MM.1S (cell line): ENCODE data around the gene DHX15.

Experiments used
- DNase-seq: peaks from one replicate; pipeline ENCODE4 v3.0.0-alpha.2; 2015
- H2AFZ ChIP-seq: fragments of 300-600 bp; sonication (generic); 2 replicates; pipeline ENCODE4 v1.6.0; 2016; ENCODE audit warnings: antibody characterized with exemption, low read length
- H3F3A ChIP-seq: fragments of 300-600 bp; sonication (generic); 2 replicates; pipeline ENCODE4 v1.6.1; 2016; ENCODE audit warnings: mild to moderate bottlenecking, antibody characterized with exemption, low read length, moderate library complexity, mixed read lengths; ENCODE audit not compliant: insufficient read depth
- H3K27ac ChIP-seq: fragments of 300-600 bp; sonication (generic); 2 replicates; pipeline ENCODE4 v1.5.1; 2016; ENCODE audit warnings: mild to moderate bottlenecking, low read length
- H3K27me3 ChIP-seq: fragments of 300-600 bp; sonication (generic); replicated peaks from 2 replicates; pipeline ENCODE4 v1.6.0; 2016; ENCODE audit warnings: low read length; ENCODE audit not compliant: insufficient read depth
- H3K36me3 ChIP-seq: fragments of 300-600 bp; sonication (generic); replicated peaks from 2 replicates; pipeline ENCODE4 v1.6.1; 2016; ENCODE audit warnings: mild to moderate bottlenecking, low read length, mixed read lengths; ENCODE audit not compliant: insufficient read depth
- H3K4me1 ChIP-seq: fragments of 300-600 bp; sonication (generic); 2 replicates; pipeline ENCODE4 v1.6.1; 2016; ENCODE audit warnings: low read length, mixed read lengths
- H3K4me2 ChIP-seq: fragments of 300-600 bp; sonication (generic); 2 replicates; pipeline ENCODE4 v1.6.0; 2016; ENCODE audit warnings: low read depth, low read length
- H3K4me3 ChIP-seq: fragments of 300-600 bp; sonication (generic); 2 replicates; pipeline ENCODE4 v1.5.1; 2016; ENCODE audit warnings: low read length, mixed read lengths
- H3K79me2 ChIP-seq: fragments of 300-600 bp; sonication (generic); 2 replicates; pipeline ENCODE4 v1.6.1; 2016; ENCODE audit warnings: mixed run types, low read length, mixed read lengths
- H3K9ac ChIP-seq: fragments of 300-600 bp; sonication (generic); 2 replicates; pipeline ENCODE4 v1.6.1; 2016; ENCODE audit warnings: low read length, mixed read lengths
- H3K9me2 ChIP-seq: fragments of 300-600 bp; sonication (generic); replicated peaks from 2 replicates; pipeline ENCODE4 v1.6.1; 2016; ENCODE audit warnings: mild to moderate bottlenecking, low read length, mixed read lengths; ENCODE audit not compliant: insufficient read depth
- H3K9me3 ChIP-seq: fragments of 300-600 bp; sonication (generic); replicated peaks from 2 replicates; pipeline ENCODE4 v1.6.1; 2016; ENCODE audit warnings: mild to moderate bottlenecking, low read length, mixed read lengths; ENCODE audit not compliant: insufficient read depth
- H4K20me1 ChIP-seq: fragments of 300-600 bp; sonication (generic); 2 replicates; pipeline ENCODE4 v1.6.1; 2016; ENCODE audit warnings: mild to moderate bottlenecking, low read length, moderate library complexity, mixed read lengths; ENCODE audit not compliant: insufficient read depth
- EZH2 ChIP-seq: fragments of 300-600 bp; sonication (generic); optimal IDR thresholded peaks from 2 replicates; pipeline ENCODE3; 2017; ENCODE audit warnings: low read depth, mild to moderate bottlenecking, antibody characterized with exemption, low read length, mixed read lengths
- EZH2phosphoT487 ChIP-seq: fragments of 300-600 bp; sonication (generic); IDR thresholded peaks from 2 replicates; pipeline ENCODE4 v1.6.1; 2018; ENCODE audit warnings: antibody characterized with exemption, low read length
- TF ChIP-seq, protein P1 (sequence below): fragments of 300-600 bp; sonication (generic); IDR thresholded peaks from 2 replicates; pipeline ENCODE4 v1.5.1; 2016; ENCODE audit warnings: antibody characterized with exemption, low read length, mixed read lengths

DHX15 gene

GRCh38 chr4:24519649-24520048 is 64.7 kb downstream of the DHX15 start:
- TF ChIP-seq, protein P1, sequence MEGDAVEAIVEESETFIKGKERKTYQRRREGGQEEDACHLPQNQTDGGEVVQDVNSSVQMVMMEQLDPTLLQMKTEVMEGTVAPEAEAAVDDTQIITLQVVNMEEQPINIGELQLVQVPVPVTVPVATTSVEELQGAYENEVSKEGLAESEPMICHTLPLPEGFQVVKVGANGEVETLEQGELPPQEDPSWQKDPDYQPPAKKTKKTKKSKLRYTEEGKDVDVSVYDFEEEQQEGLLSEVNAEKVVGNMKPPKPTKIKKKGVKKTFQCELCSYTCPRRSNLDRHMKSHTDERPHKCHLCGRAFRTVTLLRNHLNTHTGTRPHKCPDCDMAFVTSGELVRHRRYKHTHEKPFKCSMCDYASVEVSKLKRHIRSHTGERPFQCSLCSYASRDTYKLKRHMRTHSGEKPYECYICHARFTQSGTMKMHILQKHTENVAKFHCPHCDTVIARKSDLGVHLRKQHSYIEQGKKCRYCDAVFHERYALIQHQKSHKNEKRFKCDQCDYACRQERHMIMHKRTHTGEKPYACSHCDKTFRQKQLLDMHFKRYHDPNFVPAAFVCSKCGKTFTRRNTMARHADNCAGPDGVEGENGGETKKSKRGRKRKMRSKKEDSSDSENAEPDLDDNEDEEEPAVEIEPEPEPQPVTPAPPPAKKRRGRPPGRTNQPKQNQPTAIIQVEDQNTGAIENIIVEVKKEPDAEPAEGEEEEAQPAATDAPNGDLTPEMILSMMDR, result no peak
- TF ChIP-seq EZH2 (no peak), EZH2phosphoT487 (no peak)
- Histone ChIP-seq H3K9ac (no peak overlapping the region), H3K36me3 (peaks cover 7% of the 10 kb centered on the region; the same call in 1 of the 2 replicates), H3K27ac (no peak overlapping the region), H3K4me3 (no peak overlapping the region), H3K9me3 (no peaks in the 10 kb centered on the region), H4K20me1 (no peaks in the 10 kb centered on the region), H3F3A (peaks cover 9% of the 10 kb centered on the region; the same call in 1 of the 2 replicates), H3K27me3 (no peaks in the 10 kb centered on the region), H3K4me2 (no peak overlapping the region), H3K9me2 (no peaks in the 10 kb centered on the region), H3K4me1 (no peaks in the 10 kb centered on the region), H2AFZ (no peak overlapping the region), H3K79me2 (peaks cover 34% of the 10 kb centered on the region)
- DNase-seq, result no peak

DNA sequence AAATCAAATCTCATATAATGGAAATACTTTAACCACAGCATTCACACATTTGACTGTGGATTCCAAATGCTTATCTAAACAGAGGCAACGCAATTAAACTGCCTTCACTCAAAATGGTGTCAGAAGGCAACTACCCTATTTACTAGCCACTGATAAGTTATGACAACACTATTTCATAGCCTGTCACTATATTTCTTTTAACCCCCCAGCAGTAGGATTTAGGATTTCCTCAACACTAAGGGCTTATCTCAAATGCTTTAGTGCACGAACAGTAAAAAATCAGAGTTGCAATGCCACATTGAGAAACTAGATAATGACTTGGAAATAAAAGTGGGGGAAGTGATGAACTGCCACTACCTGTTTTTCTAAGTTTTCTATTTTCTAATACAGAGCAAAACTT is 66.7 kb downstream of the DHX15 start:
- TF ChIP-seq, protein P1, result no peak
- TF ChIP-seq EZH2phosphoT487 (no peak), EZH2 (no peak)
- Histone ChIP-seq H3K79me2 (peaks cover 17% of the 10 kb centered on the region), H3K9me3 (no peaks in the 10 kb centered on the region), H3K4me2 (no peak overlapping the region), H3K27ac (no peak overlapping the region), H3K9ac (no peak overlapping the region), H3K36me3 (0 out of 2 replicates have a peak, but pooled peaks cover 7% of the 10 kb centered on the region), H3K4me1 (no peaks in the 10 kb centered on the region), H2AFZ (no peak overlapping the region), H3F3A (peaks cover 9% of the 10 kb centered on the region; the same call in 1 of the 2 replicates), H3K4me3 (no peak overlapping the region), H3K9me2 (no peaks in the 10 kb centered on the region), H3K27me3 (no peaks in the 10 kb centered on the region), H4K20me1 (no peaks in the 10 kb centered on the region)
- DNase-seq, result no peak

GRCh38 chr4:24516926-24517325 is 67.4 kb downstream of the DHX15 start:
- H3K79me2 ChIP-seq, result peaks cover 10% of the 10 kb centered on the region

More at GRCh38 chr4:24516926-24517325, 67.4 kb downstream of the DHX15 start:
- H3K36me3 ChIP-seq, result 0 out of 2 replicates have a peak, but pooled peaks cover 7% of the 10 kb centered on the region
- no peaks in the 10 kb centered on the region for H3K9me2 ChIP-seq
- no peaks in the 10 kb centered on the region for H3K9me3 ChIP-seq
- no peak overlapping the region for H3K9ac ChIP-seq
- no peaks in the 10 kb centered on the region for H3K4me1 ChIP-seq
- no peak for DNase-seq
- no peak overlapping the region for H3K4me3 ChIP-seq
- peaks cover 9% of the 10 kb centered on the region; the same call in 1 of the 2 replicates for H3F3A ChIP-seq
- no peak overlapping the region for H2AFZ ChIP-seq
- TF ChIP-seq EZH2 (no peak), EZH2phosphoT487 (no peak)
- TF ChIP-seq, protein P1, result no peak
- H3K27me3 ChIP-seq, result no peaks in the 10 kb centered on the region
- no peaks in the 10 kb centered on the region for H4K20me1 ChIP-seq
- H3K27ac ChIP-seq, result no peak overlapping the region
- H3K4me2 ChIP-seq, result no peak overlapping the region
